ENCODE results near the gene OR1L8.
"Not testable (repeated sequence)": the region's sequence is repeated elsewhere in the genome, so short reads cannot be mapped to it uniquely, and the experiment has no call there.

- TF ChIP-seq, protein P1, sequence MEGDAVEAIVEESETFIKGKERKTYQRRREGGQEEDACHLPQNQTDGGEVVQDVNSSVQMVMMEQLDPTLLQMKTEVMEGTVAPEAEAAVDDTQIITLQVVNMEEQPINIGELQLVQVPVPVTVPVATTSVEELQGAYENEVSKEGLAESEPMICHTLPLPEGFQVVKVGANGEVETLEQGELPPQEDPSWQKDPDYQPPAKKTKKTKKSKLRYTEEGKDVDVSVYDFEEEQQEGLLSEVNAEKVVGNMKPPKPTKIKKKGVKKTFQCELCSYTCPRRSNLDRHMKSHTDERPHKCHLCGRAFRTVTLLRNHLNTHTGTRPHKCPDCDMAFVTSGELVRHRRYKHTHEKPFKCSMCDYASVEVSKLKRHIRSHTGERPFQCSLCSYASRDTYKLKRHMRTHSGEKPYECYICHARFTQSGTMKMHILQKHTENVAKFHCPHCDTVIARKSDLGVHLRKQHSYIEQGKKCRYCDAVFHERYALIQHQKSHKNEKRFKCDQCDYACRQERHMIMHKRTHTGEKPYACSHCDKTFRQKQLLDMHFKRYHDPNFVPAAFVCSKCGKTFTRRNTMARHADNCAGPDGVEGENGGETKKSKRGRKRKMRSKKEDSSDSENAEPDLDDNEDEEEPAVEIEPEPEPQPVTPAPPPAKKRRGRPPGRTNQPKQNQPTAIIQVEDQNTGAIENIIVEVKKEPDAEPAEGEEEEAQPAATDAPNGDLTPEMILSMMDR (IDR thresholded peaks at IDR 0.05) = not testable (repeated sequence)
- not testable (repeated sequence) for TF ChIP-seq POLR2A (IDR thresholded peaks at IDR 0.05)
Observed at GRCh38 chr9:122537066-122537465, 46.1 kb downstream of the OR1L8 start.
